Esophagus muscularis mucosa (tissue), 3 donors: Measurements from ENCODE around the gene SMIM38.

Source experiments
- EP300 ChIP-seq: sonication (generic); formaldehyde crosslinking; IDR thresholded peaks from one replicate; pipeline ENCODE4 v1.6.1; 2017; ENCODE audit warnings: antibody characterized with exemption
- POLR2A ChIP-seq: fragments of 450-650 bp; IDR thresholded peaks from one replicate; pipeline ENCODE4 v1.6.1; 2017; ENCODE audit warnings: antibody characterized with exemption, moderate library complexity, mild to moderate bottlenecking, low read depth
- POLR2AphosphoS5 ChIP-seq, 2 donors: sonication (generic); formaldehyde crosslinking; IDR thresholded peaks; one replicate each; pipeline ENCODE4 v1.6.1; 2017; ENCODE audit warnings: antibody characterized with exemption in 2 of 2

DNA sequence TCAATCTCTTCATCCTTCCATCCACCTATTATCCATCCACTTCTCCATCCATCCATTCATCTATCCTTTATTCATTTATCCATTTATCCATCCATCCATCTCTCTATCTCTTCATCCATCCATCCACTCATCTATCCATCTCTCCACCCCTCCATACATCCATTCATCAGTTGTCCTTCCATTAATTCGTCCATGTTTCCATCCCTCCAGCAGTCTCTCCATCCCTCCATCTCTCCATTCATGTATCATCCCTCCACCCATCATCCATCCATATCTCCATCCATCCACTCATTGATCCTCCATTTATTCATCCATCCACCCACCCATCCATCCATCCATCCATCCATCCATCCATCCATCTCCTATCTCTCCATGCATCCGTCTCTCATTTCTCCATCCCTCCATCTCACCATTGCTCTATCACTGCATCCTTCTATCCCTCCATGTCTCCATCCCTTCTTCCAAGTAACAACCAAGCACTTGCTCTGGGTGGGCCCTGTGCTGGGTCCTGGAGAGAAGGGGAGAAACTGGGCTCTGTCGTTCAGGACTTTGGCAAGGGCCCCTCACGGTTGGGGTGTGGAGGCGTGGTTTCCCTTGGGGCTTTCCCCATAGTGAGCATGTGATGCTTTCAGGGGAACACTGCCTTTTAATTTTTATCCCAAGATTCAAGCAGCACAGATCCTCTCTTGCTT, 43.3 kb downstream of the SMIM38 start:
- no peak for TF ChIP-seq POLR2A
- TF ChIP-seq POLR2AphosphoS5 (IDR thresholded peaks at IDR 0.05), result no peak
- no peak for TF ChIP-seq EP300
